NCI-H2171 treated with DMSO at 0.1 percent for 48 hours (cell line): ENCODE results near the gene GPRC5A.
"Not testable (repeated sequence)": the region's sequence is repeated elsewhere in the genome, so short reads cannot be mapped to it uniquely, and the experiment has no call there.

Source experiments
- DNase-seq: peaks from one replicate; lab custom pipeline; 2025; lab: John Stamatoyannopoulos, UW

The GPRC5A gene, protein sequence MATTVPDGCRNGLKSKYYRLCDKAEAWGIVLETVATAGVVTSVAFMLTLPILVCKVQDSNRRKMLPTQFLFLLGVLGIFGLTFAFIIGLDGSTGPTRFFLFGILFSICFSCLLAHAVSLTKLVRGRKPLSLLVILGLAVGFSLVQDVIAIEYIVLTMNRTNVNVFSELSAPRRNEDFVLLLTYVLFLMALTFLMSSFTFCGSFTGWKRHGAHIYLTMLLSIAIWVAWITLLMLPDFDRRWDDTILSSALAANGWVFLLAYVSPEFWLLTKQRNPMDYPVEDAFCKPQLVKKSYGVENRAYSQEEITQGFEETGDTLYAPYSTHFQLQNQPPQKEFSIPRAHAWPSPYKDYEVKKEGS

DNA sequence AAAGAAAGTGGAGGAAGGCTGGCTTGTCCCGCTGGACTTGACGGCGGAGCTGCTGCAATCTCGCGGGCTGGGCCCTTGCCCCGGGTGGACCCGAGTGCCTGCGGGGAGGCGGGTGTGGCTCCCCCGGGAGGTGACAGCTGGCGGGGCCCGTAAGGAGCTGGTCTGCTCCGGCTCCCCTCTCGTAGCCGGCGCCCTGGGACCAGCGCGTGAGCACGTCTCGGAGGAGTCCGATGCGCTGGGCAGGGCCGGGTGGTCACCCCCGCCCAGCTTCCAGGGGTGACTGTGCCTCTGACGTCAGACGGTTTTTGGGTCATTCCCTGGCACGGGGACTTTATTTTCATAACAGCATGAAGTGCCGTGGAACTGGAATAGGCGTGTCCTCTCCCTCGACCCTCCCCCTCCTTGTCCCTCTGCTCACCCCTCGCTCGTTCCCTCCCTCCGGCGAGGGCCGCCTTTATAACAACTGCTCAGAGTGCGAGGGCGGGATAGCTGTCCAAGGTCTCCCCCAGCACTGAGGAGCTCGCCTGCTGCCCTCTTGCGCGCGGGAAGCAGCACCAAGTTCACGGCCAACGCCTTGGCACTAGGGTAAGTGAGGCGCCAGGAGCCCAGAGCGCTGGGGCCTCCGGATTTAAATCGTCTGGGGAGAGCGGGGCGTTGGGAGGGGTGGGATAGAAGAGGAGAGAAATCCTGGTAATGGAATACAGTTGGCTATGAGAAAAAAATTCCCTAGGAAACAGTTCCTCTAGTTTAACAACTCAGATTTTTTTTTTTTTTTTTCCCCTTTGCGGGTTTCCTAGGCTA is at the start of gene GPRC5A:
Gene GPRC5A, plus strand, starts transcription at position 483 of the 801 bp plus-strand sequence. CDS start 16,688 bp downstream, outside the sequence.
- DNase-seq = peak; percentile 28

DNA sequence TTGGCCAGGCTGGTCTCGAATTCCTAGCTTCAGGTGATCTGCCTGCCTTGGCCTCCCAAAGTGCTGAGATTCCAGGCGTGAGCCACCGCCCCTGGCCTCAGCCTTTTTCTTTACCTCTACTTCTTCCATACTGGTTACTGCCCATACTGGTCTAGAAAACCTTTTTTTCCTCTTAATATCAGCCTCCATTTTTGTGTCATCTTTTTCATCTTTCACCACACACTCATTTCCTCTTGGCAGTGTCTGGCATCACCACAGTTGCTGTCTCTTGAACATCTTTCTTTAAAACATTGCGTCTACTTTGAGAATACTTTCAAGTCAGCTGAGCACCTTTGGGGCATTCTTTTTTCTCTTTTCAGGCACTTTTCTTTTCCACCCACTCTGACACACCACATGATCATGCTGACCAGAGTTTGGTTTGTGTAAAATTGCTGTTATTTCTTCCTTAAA is 45.5 kb upstream of the GPRC5A start:
- DNase-seq = no peak

DNA sequence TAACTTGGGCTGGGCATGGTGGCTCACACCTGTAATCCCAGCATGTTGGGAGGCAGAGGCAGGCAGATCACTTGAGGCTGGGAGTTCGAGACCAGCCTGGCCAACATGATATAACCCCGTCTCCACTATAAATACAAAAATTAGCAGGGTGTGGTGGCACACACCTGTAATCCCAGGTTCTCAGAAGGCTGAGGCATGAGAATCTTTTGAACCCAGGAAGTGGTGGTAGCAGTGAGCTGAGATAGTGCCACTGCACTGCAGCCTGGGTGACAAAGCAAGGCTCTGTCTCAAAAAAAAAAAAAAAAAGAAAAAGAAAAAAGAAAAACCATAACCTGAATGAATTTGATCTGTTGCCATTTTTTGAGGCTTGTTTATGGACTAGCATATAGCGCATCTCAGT is 44.6 kb upstream of the GPRC5A start:
- not testable (repeated sequence) for DNase-seq

DNA sequence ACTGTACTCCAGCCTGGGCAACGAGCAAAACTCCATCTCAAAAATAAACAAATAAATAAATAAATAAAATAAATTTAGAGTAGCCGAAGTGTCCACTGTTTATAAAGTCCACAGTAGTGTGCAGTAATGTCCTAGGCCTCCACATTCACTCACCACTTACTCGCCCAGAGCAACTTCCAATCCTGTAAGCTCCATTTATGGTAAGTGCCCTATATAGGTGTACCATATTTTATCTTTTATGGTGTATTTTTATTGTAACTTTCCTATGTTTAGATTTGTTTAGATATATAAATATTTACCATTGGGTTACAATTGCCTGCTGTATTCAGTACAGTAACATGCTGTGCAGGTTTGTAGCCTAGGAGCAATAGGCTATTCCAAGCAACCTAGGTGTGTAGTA is 37.9 kb upstream of the GPRC5A start:
- no peak for DNase-seq

DNA sequence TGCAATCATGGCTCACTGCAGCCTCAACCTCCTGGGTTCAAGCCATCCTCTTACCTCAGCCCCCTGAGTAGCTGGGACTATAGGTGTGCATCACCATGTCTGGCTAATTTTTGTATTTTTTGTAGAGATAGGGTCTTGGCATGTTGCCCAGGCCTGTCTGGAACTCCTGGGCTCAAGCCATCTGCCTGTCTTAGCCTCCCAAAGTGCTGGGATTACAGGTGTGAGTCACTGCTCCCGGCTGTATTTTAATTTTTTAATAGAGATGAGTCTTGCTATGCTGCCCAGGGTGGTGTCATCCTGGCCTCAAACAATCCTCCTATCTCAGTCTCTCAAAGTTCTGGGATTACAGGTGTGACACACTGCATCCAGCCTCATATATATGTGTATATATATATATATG is 31.7 kb upstream of the GPRC5A start:
- DNase-seq = peak; percentile 58

DNA sequence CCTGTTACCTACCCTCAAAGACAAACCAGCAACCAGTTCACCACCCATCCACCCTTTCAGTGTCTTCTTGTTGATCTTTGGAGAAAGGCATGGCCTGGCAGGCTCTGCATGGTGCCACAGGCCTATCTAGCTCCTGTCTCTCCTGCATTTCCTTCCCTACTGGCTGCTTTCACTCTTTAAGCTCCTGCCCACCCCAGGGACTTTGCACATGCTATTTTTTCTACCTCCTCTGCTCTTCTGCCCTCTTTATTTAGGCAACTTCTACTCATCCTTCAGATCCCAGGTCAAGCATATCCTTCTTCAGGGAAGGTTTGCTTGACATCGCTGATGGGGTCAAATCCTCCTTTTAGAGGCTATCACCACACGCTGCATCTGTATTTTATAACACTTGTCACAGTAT is 27.1 kb upstream of the GPRC5A start:
- DNase-seq = no peak

DNA sequence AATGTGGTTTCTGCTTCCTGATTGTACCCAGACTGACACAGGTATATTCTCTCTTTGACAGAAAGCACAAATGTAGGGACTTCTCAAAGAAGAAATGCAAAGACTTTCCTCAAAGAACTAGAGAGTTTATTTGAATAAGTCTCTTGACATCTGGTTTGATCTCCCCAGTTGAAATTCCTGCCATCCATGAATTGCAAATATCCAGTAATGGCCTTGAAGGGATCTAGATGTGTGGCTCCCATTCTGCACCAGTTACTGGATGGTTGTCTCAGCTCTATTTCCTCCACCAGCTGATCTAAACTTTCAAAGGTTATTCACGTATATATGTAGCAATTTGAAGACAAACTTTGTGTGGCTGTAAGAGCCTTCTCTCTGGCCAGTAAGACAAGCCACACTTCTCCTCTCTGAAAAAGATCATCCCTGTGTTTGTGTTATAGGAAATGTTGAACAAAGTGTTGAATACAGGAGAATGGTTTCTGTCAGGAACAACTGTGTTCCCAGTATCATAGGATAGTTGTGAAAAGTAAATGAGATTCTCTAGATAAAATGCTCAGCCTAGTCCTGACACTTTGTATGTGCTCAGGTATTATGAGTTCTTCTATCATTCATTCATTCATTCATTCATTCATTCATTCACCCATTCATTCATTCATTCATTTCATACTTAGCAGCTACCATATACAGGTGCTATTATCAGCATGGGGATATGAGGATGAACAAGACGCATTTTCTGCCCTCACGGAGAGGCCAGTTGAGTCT is 22.7 kb upstream of the GPRC5A start:
- DNase-seq = no peak

DNA sequence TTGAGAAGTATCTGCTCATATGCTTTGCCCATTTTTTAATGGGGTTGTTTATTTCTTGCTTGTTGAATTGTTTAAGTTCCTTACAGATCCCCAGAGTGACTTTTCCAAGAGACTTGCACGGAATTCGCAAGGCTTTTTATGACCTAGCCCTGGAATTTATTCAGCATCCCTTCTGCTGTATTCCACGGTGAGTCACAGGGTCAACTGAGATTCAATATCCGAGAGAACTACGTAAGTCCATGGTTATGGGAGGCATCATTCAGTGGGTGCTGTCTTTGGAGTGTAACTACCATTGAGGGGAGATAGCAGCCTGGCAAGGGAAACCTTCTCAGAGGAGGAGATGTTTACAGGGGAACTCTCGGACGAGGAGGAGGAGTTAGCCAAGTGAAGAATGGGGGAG is 20.9 kb upstream of the GPRC5A start:
- DNase-seq = no peak

DNA sequence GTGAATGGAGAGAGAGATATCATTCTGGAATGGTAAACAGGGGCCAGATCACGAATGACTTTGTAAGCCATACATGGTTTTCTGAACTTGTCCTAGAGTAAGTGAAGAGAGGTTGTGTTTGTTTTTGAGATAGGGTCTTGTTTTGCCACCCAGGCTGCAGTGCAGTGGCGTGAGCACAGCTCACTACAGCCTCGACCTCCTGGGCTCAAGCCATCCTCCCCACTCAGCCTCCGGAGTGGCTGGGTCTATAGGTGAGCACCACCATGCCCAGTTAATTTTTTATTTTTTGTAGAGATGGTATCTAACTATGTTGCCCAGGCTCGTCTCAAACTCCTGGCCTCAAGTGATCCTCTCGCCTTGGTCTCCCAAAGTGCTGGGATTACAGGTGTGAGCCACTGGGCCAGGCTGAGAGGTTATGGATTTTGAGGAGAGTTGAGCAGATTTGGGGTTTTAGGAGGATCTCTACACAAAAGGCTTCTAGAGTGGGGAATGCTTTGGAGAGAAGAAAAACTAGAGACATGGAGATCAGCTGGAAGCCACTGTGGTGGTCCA is 19.7 kb upstream of the GPRC5A start:
- no peak for DNase-seq

DNA sequence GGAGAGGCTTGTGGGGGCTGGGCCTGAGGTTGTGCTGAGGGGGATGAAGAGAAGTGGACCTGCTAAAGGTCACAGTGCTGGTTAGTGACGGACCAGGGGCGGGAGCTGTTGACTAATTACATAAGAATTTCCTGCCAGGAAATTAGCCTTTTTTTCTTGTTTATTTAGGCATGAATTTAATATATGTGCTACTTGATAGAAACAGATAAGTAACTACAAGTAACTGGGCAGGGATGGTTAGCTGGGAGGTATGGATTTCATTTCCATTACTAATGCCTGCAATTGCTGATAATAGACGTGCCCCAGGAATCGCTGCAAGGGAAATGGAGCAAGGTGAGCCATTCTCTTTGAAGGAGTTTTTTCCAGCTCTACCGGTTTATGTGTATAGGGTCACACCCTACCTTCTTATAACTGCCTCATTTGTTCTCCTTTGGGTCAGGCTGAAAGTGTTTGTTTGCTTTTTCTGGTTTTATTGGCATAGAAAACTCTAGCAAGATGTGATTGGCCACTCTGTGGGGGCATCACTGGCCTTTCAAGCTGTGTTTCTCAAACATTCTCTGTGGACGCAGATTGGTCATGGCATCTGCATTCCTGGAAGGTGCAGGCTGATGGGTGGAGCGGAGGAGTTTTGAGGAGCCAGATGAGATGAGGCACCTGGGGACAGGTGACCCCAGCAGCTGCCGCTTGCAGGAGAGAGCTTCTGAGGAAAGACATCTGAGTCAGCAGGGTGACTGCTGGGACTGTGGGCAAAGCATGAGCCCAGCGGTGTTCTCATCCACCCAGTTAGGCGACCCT is 19.0 kb upstream of the GPRC5A start:
- DNase-seq = no peak

DNA sequence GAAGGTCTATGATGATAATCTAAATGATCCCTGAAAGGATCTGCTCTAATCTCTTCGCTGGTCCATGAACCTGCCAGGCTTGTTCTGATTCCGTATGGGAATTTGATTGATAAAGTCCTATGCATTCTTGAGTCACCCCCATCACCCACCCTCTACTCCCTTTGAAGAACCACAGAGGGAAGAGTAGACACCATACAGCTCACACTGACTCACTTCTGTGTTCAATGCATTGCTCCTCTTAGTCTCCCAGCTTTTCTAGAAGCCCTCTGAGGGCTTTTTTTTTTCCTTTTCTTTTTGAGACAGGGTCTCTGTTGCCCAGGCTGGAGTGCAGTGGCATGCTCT is 18.5 kb upstream of the GPRC5A start:
- no peak for DNase-seq

DNA sequence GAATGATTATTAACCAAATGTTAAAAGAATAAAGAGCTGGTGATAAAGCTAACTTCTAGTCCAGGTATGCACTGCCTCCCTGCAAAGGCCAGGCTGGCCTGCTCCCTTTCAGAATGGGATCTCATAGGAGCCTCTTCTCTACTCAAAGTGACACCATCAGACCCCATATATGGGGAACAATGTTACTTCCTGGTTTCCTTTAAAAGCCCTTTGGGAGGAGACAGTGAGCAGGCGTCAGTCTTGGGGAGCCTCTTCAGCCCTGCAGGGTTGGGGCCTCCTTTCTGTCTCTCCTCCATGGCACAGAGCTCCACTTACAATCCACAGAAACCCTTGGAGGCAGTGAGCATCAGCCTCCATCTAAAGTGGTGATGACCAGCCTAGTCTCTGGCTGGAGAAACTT is 17.3 kb upstream of the GPRC5A start:
- DNase-seq = no peak

DNA sequence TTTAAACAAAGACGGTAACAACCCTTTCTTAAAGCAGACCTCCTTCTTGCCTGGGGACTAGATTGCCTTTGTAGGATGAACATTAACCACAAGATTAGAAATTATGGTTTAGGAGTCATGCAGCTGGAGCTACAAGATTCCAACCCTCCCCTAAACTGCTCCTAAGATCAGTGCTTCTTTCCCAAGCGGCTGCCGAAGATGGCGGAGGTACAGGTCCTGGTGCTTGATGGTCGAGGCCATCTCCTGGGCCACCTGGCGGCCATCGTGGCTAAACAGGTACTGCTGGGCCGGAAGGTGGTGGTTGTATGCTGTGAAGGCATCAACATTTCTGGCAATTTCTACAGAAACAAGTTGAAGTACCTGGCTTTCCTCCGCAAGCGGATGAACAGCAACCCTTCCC is 16.1 kb upstream of the GPRC5A start:
- not testable (repeated sequence) for DNase-seq

DNA sequence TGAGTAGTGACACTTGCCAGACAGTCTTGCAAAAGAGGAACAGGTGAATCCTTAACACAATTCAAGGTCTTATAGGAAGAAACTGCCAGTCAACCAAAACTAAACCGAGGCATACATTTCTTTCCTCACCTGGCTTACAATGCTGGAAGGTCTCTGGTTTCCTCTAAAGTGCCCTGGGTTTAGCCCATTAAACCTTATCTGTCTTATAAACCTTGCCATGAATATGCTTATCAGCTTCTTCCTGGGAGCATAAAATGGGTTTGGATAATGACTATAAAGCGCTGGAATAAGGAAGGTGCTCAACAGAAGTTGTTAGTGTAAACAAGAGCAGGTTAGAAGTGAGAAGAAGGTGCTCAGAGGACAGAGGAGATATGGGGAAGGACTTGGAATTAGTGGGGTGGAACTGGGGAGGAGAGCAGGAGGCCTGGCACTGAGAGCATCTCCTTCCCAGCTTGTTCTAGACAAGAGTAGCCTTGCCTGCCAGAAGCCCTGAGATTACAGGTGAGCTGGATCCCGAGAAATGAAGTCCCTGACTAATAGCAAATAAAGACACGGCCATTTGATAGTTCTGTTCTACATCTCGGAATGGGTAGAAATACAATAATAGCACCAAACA is 14.1 kb upstream of the GPRC5A start:
- DNase-seq = no peak

DNA sequence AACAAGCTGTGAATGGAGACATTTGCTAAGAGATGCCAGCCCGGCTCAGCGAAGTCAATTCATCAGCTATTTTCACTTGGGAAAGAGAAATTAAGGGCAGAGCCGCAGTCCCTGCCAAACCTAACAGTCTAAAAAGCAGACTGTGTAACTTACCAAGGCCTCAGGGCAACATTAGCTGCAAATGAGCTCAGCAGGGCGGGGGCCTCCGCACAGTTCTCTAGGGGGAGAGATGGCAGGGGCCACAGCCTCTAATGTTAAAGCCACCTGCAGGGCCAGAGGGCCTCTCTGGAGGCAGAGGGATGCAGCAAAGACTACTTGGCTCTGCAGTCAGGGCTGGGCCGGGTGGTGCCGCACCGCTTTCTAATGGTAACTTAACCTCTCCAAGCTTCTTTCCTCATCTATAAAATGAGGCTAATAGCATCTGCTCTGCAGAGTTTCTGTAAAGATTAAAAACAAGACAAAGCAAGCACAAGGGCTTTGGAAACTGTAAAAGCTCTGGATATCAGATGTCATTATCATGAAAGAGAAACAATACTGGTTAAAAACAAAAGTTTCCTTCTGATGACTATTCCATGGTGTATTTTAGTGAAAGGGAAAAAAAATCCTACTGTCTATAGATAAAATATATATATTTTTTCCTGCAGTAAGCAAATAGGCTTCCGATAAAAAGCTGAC is 13.4 kb upstream of the GPRC5A start:
- no peak for DNase-seq

DNA sequence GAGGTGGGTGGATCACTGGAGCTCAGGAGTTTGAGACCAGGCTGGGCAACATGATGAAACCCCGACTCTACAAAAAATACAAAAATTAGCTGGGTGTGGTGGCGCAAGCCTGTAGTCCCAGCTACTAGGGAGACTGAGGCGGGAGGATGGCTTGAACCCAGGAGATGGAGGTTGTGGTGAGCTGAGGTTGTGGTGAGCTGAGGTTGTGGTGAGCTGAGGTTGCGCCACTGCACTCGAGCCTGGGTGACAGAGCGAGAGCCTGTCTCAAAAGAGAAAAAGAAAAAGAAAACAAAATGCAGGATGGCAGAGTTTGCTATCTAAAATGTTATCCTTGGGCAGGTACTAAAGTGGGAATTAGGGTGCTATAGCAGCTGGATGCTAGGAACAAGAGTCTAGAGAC is 10.8 kb upstream of the GPRC5A start:
- DNase-seq = no peak

DNA sequence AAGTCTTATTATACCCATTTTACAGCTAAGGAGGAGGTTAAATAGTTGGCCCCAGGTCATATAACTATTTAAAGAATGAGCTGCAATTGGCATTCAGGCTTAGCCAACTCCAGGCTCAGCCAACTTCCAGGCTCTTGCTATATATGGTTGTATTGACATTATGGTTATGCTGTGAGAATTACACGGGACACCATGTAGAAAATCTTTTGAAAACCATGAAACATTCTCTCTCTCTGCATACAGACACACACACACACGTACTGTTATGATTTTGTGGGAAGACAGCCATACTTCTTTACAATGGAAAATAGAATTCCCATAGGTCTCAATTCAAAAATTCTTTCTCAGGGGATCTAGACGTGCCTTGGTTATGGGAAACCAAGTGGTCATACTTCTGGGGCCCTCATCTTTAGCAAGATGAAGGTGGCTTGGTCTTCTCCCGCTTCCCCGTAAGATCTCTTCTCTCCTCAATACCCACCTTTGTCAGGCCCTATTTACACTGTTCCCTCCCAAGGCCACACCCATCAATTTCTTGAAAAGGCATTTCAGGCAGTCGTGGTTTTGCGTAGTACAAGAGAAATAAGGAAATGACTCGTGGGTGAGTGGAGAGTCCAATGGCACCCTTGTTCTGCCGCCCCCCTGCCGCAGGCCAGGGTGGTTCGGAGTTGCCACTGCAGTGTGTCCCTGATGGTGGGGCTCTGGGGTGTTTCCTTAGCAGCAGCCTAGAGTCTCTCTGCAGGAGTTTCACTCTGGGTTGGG is 10.0 kb upstream of the GPRC5A start:
- no peak for DNase-seq

DNA sequence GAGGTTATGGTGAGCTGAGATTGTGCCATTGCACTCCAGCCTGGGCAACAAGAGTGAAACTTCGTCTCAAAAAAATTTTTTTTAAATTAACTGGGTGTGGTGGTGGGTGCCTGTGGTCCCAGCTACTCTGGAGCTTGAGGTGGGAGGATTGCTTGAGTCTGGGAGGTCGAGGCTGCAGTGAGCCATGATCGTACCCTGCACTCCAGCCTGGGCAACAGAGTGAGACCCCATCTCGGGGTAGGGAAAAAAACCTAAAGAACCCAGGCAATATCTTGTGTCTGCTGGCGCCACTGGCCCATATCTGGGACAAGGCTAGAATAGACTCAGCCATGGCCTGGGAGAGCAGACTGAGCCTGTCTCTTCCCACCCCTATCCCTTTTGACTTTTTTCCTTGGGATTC is 9.1 kb upstream of the GPRC5A start:
- no peak for DNase-seq

DNA sequence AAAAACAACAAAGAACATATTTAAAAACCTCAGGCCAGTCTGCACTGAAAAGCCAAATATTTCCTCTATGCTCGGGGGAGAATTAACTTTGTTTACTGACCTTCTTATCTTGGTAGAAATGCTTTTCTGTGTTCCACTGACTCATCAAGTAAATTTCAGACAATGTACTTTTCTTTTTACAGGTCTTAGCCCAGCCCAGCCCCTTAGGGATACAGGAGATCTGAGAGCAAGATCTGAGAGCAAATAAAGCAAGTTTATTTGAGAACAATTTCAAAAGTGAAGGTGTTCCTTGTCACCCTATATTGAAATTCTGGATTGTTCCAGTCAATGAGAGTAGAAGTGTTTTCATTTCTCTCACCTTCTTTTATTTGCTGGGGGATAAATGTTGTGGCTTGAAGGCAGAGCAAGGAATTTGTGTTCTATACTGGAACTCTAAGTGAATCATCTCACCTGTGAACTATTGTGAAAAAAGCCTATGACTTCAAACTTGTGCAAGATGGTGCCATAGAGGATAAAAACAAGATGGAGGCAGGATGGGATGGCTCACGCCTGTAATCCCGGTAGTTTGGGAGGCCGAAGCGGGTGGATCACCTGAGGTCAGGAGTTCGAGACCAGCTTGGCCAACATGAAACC is 7.9 kb upstream of the GPRC5A start:
- DNase-seq = no peak
